Keratinocyte (primary cell): ENCODE results near the gene MTHFD1L. TPM values are rescaled to one million over a fixed set of nuclear protein-coding genes. Genes with fewer than 3 reads are reported as not detected.

Experiments used
- DNase-seq: peaks from one replicate; pipeline ENCODE4 v3.0.0-alpha.2; 2011; ENCODE audit warnings: low read depth, missing footprints, low spot score
- FAIRE-seq: peaks from 2 replicates; lab custom pipeline; 2011; peaks lifted over from hg19 to GRCh38; lab: Jason Lieb, UNC
- H2AFZ ChIP-seq: 2 replicates; pipeline ENCODE4 v1.6.0; 2012; ENCODE audit warnings: low read length, control low read depth, inconsistent platforms; ENCODE audit not compliant: control insufficient read depth
- H3K27ac ChIP-seq: 2 replicates; pipeline ENCODE4 v1.5.1; 2011; ENCODE audit warnings: low read length; ENCODE audit not compliant: control insufficient read depth, insufficient read depth
- H3K27me3 ChIP-seq: 3 replicates; pipeline ENCODE4 v1.6.0; 2011; ENCODE audit warnings: low read length; ENCODE audit not compliant: control insufficient read depth, insufficient read depth; ENCODE audit errors: extremely low read depth
- H3K36me3 ChIP-seq, 2 experiments: 2 replicates in 1 of 2; 3 replicates in 1 of 2; pipeline ENCODE4 v1.5.1; 2011; ENCODE audit warnings: low read length in 2 of 2, mild to moderate bottlenecking in 1 of 2; ENCODE audit not compliant: control insufficient read depth in 2 of 2, insufficient read depth in 2 of 2; ENCODE audit errors: extremely low read depth in 1 of 2
- H3K4me1 ChIP-seq: 3 replicates; pipeline ENCODE4 v1.5.1; 2011; ENCODE audit warnings: low read length; ENCODE audit not compliant: control insufficient read depth, insufficient read depth; ENCODE audit errors: extremely low read depth
- H3K4me2 ChIP-seq: 3 replicates; pipeline ENCODE4 v1.6.0; 2011; ENCODE audit warnings: low read depth, low read length; ENCODE audit not compliant: control insufficient read depth, insufficient read depth; ENCODE audit errors: extremely low read depth
- H3K4me3 ChIP-seq, 3 experiments: fragments of 200-600 bp in 1 of 3; sonication (generic) in 1 of 3; 2 replicates in 2 of 3; 3 replicates in 1 of 3; pipeline ENCODE4 v1.5.1; 2011 to 2016; ENCODE audit warnings: low read length in 3 of 3, mild to moderate bottlenecking in 3 of 3, control low read depth in 2 of 3, inconsistent platforms in 1 of 3, low read depth in 1 of 3, mixed read lengths in 1 of 3, mixed run types in 1 of 3, moderate library complexity in 1 of 3; ENCODE audit not compliant: control insufficient read depth in 2 of 3, insufficient read depth in 2 of 3; ENCODE audit errors: extremely low read depth in 1 of 3
- H3K79me2 ChIP-seq: 2 replicates; pipeline ENCODE4 v1.6.0; 2012; ENCODE audit warnings: low read length; ENCODE audit not compliant: control insufficient read depth, insufficient read depth
- H3K9ac ChIP-seq: 3 replicates; pipeline ENCODE4 v1.6.0; 2011; ENCODE audit warnings: low read length; ENCODE audit not compliant: control insufficient read depth, insufficient read depth; ENCODE audit errors: extremely low read depth
- H3K9me1 ChIP-seq: 3 replicates; pipeline ENCODE4 v1.6.0; 2011; ENCODE audit warnings: low read length; ENCODE audit not compliant: control insufficient read depth, insufficient read depth; ENCODE audit errors: extremely low read depth
- H3K9me3 ChIP-seq: 2 replicates; pipeline ENCODE4 v1.5.1; 2012; ENCODE audit warnings: low read depth, low read length; ENCODE audit not compliant: control insufficient read depth
- H4K20me1 ChIP-seq: 3 replicates; pipeline ENCODE4 v1.6.0; 2011; ENCODE audit warnings: low read length; ENCODE audit not compliant: control insufficient read depth, insufficient read depth; ENCODE audit errors: extremely low read depth
- CTCF ChIP-seq, 3 experiments: IDR thresholded peaks in 1 of 3; conservative IDR thresholded peaks in 1 of 3; optimal IDR thresholded peaks in 1 of 3; 2 replicates in 2 of 3; 3 replicates in 1 of 3; pipeline versions ENCODE3 to v1.5.1; 2011; ENCODE audit warnings: low read length in 3 of 3, mild to moderate bottlenecking in 3 of 3, moderate library complexity in 2 of 3, control low read depth in 1 of 3, inconsistent platforms in 1 of 3; ENCODE audit not compliant: insufficient read depth in 2 of 3; ENCODE audit errors: extremely low read depth in 1 of 3
- EZH2 ChIP-seq: IDR thresholded peaks from one replicate; pipeline ENCODE4 v1.6.1; 2012; ENCODE audit warnings: inconsistent platforms, mild to moderate bottlenecking, low read length, moderate library complexity
- dilution Hi-C: fragments of 300-500 bp; cut with MboI; formaldehyde crosslinking; loops from one replicate; pipeline ENCODE4 v1.7.0; 2020; ENCODE audit warnings: low sequenced_read_pairs; ENCODE audit not compliant: extremely low pct_ligation_motif_present
- polyA plus RNA-seq, 5 experiments: library from polyadenylated mRNA; depleted of rRNA in 3 of 5; stranded (reverse) in 3 of 5; stranded (forward) in 1 of 5; unstranded in 1 of 5; fragments of >200 nt; gene quantifications; 1 replicate in 1 of 5; 2 replicates in 3 of 5; 3 replicates in 1 of 5; pipeline versions ENCODE4 v1.2.1 to v1.2.3, GENCODE V29; 2011 to 2012; ENCODE audit warnings: missing spikeins in 2 of 5, low read depth in 1 of 5, low replicate concordance in 1 of 5

Gene MTHFD1L
- polyA plus RNA-seq, 1 donor (not counting 4 experiments of a cell fraction or from before 2014, with no cell fraction given): 38.0 TPM

GRCh38 chr6:150922137-150922536, 56.6 kb downstream of the MTHFD1L start:
- H3K9me1 ChIP-seq: peaks cover 5% of the 10 kb centered on the region
- no peak for TF ChIP-seq EZH2
- TF ChIP-seq CTCF (optimal IDR thresholded peaks at IDR 0.05 in 1 of 3, IDR thresholded peaks at IDR 0.05 in 1 of 3, conservative IDR thresholded peaks at IDR 0.05 in 1 of 3; ENCODE audit: extremely low read depth in 1 of 3, insufficient read depth in 2 of 3, low read length in 3 of 3): no peak
- H4K20me1 ChIP-seq: no peaks in the 10 kb centered on the region
- H2AFZ ChIP-seq: no peak overlapping the region
- peaks cover 6 to 28% of the 10 kb centered on the region in 2 experiments for H3K36me3 ChIP-seq
- no peak overlapping the region for H3K4me3 ChIP-seq
- no peak for DNase-seq
- dilution Hi-C loops: no loop called here
- no peak overlapping the region for H3K4me2 ChIP-seq
- H3K4me1 ChIP-seq: peaks cover 10% of the 10 kb centered on the region
- no peaks in the 10 kb centered on the region for H3K79me2 ChIP-seq
- no peaks in the 10 kb centered on the region for H3K27me3 ChIP-seq
- no peak for FAIRE-seq
- H3K27ac ChIP-seq: no peak overlapping the region
- H3K9me3 ChIP-seq: no peaks in the 10 kb centered on the region
- no peak overlapping the region for H3K9ac ChIP-seq

GRCh38 chr6:150924808-150925589, 59.5 kb downstream of the MTHFD1L start:
- Histone ChIP-seq H3K27ac (no peak overlapping the region), H3K9ac (no peak overlapping the region), H3K79me2 (no peaks in the 10 kb centered on the region), H3K36me3 (peaks cover 6 to 30% of the 10 kb centered on the region in 2 experiments), H3K4me1 (peaks cover 10% of the 10 kb centered on the region), H3K9me3 (no peaks in the 10 kb centered on the region), H2AFZ (no peak overlapping the region), H4K20me1 (no peaks in the 10 kb centered on the region), H3K9me1 (peaks cover 5% of the 10 kb centered on the region), H3K4me2 (no peak overlapping the region), H3K27me3 (no peaks in the 10 kb centered on the region), H3K4me3 (no peak overlapping the region)
- DNase-seq: no peak
- dilution Hi-C loops: no loop called here
- no peak for FAIRE-seq
- TF ChIP-seq CTCF (optimal IDR thresholded peaks at IDR 0.05 in 1 of 3, IDR thresholded peaks at IDR 0.05 in 1 of 3, conservative IDR thresholded peaks at IDR 0.05 in 1 of 3; ENCODE audit: extremely low read depth in 1 of 3, insufficient read depth in 2 of 3, low read length in 3 of 3): no peak
